GM12872 (cell line): ENCODE results near the gene YRDC.

ENCODE experiments used
- CTCF ChIP-seq: IDR thresholded peaks from 3 replicates; pipeline ENCODE4 v1.5.1; 2011; ENCODE audit warnings: low read depth, mild to moderate bottlenecking, low read length, moderate library complexity; ENCODE audit not compliant: insufficient read depth

Gene YRDC

GRCh38 chr1:37792943-37793686, 14.9 kb downstream of the YRDC start:
- TF ChIP-seq CTCF = no peak

DNA sequence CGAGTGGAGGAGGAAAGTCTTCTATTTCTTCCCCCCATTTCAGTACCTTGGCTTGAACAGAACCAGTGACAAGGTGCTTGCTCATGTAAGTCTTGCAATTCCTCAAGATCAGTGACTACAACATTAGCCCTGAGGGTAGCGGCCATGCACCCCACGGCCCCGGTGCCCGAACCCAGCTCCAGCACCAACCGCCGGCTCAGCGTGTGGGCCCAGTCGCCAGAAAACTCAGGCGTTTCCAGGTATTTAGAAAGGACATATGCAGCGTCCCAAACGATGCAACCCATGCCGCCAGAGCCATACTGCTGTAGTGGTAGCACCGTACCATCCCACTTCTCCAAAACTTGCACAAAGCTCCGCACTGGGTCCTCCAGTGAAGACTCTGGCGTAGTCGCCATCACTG, 25.5 kb downstream of the YRDC start:
- TF ChIP-seq CTCF = no peak

- TF ChIP-seq CTCF = no peak
These were observed 29.4 kb downstream of the YRDC start for GRCh38 chr1:37778654-37779053.

DNA sequence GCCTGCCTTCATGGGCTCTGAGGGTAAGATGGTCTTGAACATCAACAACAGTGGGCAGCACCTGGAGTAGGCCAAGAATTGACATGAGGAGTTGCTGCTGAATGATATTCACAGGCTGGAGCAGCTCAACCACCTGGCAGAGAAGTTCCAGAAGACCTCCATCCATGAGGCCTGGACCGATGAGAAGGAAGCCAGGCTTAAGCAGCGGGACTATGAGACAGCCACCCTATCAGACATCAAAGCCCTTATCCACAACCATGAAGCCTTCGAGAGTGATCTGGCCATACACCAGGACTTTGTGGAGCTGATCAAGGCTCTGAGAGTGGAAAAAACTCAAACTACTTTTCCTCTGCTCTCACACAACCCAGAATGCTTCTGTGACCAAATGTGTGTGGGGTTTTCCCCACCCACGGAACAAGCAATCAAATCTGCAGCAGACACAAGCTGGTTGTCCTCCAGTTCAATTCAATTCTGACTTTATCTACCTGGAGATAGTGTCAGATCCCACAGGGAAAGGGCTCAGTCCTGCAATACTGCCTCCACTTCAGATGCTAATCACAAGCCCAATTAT, 31.0 kb downstream of the YRDC start:
- no peak for TF ChIP-seq CTCF

DNA sequence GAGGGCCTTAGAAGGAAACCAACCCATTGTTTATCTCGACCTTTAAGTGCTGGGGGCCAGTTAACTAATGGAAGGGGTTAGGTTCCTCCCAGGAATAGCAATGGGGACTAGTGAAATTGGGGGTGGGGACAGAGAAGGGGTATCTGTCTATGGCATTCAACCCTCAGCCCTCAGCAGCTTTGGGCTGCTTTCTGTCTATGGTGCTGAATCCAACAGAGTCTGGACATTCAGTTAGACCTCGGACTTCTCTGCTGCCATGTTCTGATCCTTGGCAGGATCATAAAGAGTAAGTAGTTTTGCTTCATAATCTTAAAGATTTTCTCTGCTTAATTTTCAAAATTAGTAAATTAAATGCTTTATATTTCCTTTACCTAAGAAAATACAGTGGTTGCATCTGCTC, 40.5 kb downstream of the YRDC start:
- TF ChIP-seq CTCF = no peak

DNA sequence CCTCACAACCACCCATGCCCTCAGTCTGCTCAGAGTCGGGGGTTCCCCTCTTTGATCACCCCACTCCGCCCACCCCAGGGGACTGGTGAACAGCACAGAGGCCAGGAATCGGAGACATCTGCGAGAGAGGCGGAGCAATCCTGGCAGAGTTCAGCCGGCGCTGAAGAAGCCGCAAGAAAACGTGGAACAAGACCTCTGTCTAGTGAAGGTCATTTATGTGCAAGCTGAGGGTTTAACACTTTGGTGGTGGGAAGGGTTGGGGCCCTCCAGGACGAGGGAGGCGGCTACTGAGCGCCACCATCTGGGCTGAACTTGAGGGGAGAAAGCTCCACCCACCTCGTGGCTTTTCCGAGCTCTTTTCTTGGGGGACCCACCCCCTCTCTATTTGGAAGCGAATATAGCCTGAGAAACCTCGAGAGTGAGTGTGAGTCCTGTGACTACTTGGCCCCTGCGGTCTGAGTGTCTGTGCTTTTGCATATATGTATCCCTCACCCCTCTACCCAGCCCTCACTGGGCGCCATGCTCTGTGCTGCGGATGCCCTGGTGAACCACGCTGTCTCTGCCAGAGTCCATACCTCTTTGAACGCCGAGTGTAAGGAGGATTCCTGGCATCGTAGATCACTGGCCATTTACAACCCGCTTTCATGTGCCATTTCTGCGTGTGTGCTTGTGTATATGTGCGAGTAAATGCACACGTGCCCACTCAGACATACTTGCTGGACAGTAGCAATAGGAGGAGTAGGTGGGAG, 41.9 kb downstream of the YRDC start:
- peak; percentile 12; the same call in 1 of the 3 replicates for TF ChIP-seq CTCF

DNA sequence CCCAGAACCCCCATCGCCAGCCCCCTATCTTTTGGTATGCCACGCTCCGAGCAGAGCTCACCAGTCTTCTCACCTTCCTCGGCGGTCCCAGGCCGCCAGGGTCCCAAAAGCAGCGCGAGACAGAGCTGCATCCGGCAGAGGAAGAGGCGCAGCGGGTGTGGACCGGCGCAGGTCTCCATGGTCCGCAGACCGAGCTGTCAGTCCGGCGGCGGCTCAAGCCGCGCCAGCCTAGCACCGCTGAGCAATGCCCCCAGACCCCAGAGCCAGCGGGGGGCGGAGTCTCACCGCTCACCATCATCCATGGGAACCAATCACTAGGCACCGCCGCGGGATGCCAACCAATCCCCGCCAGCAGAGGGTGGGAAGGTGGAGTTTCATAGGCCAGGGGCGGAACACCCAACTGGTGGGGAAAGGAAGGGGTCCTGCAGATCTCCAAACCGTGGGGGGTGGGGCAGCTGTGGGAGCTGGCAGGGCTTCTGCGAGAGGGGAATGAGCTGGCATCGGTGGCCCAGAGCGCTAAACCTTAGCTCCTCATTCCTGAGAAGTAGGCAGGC, 43.0 kb downstream of the YRDC start, which contains the start of gene EPHA10:
Gene EPHA10 (minus strand): TSS at position 233 of the 554 bp plus-strand sequence. CDS start 54 bp downstream, at position 179.
- no peak for TF ChIP-seq CTCF
